Heart right ventricle (tissue), 16 donors: Measurements from ENCODE around the gene KRTAP5-1. TPM values are rescaled to one million over a fixed set of nuclear protein-coding genes. Genes with fewer than 3 reads are reported as not detected.
A peak's percentile ranks its signal among the peaks of the same experiment; 100 is the strongest.
"Not testable (repeated sequence)": the region's sequence is repeated elsewhere in the genome, so short reads cannot be mapped to it uniquely, and the experiment has no call there.

Source experiments
- ATAC-seq, 8 donors: fragments of 200-7000 bp; cut with Tn5 transposase; one replicate each; pipeline ENCODE4 v1.9.1; 2020; ENCODE audit warnings: mild to moderate bottlenecking in 8 of 8, moderate library complexity in 8 of 8, moderate number of reproducible peaks in 1 of 8
- DNase-seq, 2 donors: peaks; one replicate each; pipeline ENCODE4 v3.0.0-alpha.2; 2020
- H3K27ac ChIP-seq, 10 donors: fragments of 200-600 bp; sonication (generic) in 2 of 10; one replicate each; pipeline versions ENCODE4 v1.5.0 to v1.8.0; 2020 to 2022; ENCODE audit warnings: mild to moderate bottlenecking in 3 of 10
- H3K27me3 ChIP-seq, 7 donors: fragments of 200-600 bp; one replicate each; pipeline ENCODE4 v1.8.0; 2021 to 2022; ENCODE audit warnings: mild to moderate bottlenecking in 2 of 7
- H3K36me3 ChIP-seq, 9 donors: fragments of 200-600 bp; sonication (generic) in 1 of 9; one replicate each; pipeline versions ENCODE4 v1.5.0 to v1.8.0; 2020 to 2022; ENCODE audit warnings: mild to moderate bottlenecking in 2 of 9
- H3K4me1 ChIP-seq, 9 donors: fragments of 200-600 bp; sonication (generic) in 1 of 9; one replicate each; pipeline versions ENCODE4 v1.5.0 to v1.8.0; 2020 to 2022; ENCODE audit warnings: mild to moderate bottlenecking in 4 of 9
- H3K4me3 ChIP-seq, 10 donors: fragments of 200-600 bp; sonication (generic) in 2 of 10; one replicate each; pipeline versions ENCODE4 v1.5.0 to v1.8.0; 2020 to 2022; ENCODE audit warnings: mild to moderate bottlenecking in 7 of 10, moderate library complexity in 2 of 10
- H3K9me3 ChIP-seq, 11 donors: fragments of 200-600 bp in 10 of 11; sonication (generic) in 2 of 11; one replicate each; pipeline versions ENCODE4 v1.5.0 to v1.8.0; 2013 to 2022; ENCODE audit warnings: mild to moderate bottlenecking in 2 of 11, control low read depth in 1 of 11, moderate library complexity in 1 of 11
- CTCF ChIP-seq, 9 donors: fragments of 200-600 bp; sonication (generic) in 2 of 9; IDR thresholded peaks; one replicate each; pipeline versions ENCODE4 v1.5.0 to v1.8.0; 2021 to 2022; ENCODE audit warnings: antibody characterized with exemption in 9 of 9, mild to moderate bottlenecking in 5 of 9, moderate library complexity in 1 of 9
- WGBS, 2 donors: extraction: QIAGEN DNeasy Blood & Tissue Kit; methylation state at CpG; one replicate each; pipeline ENCODE4 v1.1.7; 2013; ENCODE audit warnings: inconsistent platforms in 1 of 2; 5-methylcytosine and 5-hydroxymethylcytosine counted together
- intact Hi-C, 10 donors: fragments of 100-400 bp; cut with DNase I; formaldehyde crosslinking; loops; one replicate each; pipeline versions ENCODE4 v1.11.1 to v1.14.2; 2022
- polyA plus RNA-seq, 2 donors: library from polyadenylated mRNA; stranded (reverse); fragments of 200-250 nt; gene quantifications; one replicate each; pipeline ENCODE4 v1.2.3, GENCODE V29; 2013
- total RNA-seq, 10 donors: library from RNA; stranded (reverse); fragmentation: NEBNext Ultra II Directional in 3 of 10; extraction: Animal tissue kit (Norgen Biotek cat#: 25700) in 3 of 10; gene quantifications; one replicate each; pipeline versions ENCODE4 v1.2.1 to v1.2.4, GENCODE V29; 2021 to 2023
- donor health status: Arrhythmogenic right ventricular cardiomyopathy.
- donor health status: ischemic (EF 13 %, LVEDD 7.1; RV severe dilation, severe dysfunction).
- donor health status: healthy with polysubstance abuse.
- donor health status: DM: no; HTN: yes; CAD: no.
- donor health status: DM: no; HTN: no; CAD: no.
- donor health status: ischemic (EF 25% LVEDD 6.9; RV normal size, moderate dysfunction).
- donor health status: ischemic (EF 25% LVEDD 5.7; RV mildly dilated, moderate dysfunction).
- donor health status: healthy.
- donor health status: DM: yes; HTN: yes; CAD: no.
- donor health status: Ischemic cardiomyopathy.
- donor health status: ischemic (EF 35%, LVEDD 5.7; RV mildly dilated, moderate dysfunction).
- donor health status: nonischemic (EF 11% LVEDD 7.7; RV severe dilation, severe dysfunction).
- donor health status: DM: yes; HTN: yes; CAD: no.
- donor health status: PGD.
- donor health status: ischemic (EF 29% LVEDD 5.4; RV normal size, mild dysfunction).
- donor health status: nonischemic (EF 23%, LVEDD 6.1; RV moderate dilation, normal function).

KRTAP5-1 gene
- total and polyA plus RNA-seq, 12 donors = not detected

- no peak for DNase-seq
- TF ChIP-seq CTCF (IDR thresholded peaks at IDR 0.05) = no peak
- no peak overlapping the region for H3K27ac ChIP-seq
- 89 to 90% methylated on average over 10 of the region's 10 CpGs for WGBS, 2 donors
- H3K4me3 ChIP-seq = no peak overlapping the region
- intact Hi-C loops = no loop called here
- no peak for ATAC-seq
- H3K36me3 ChIP-seq = no peaks in the 10 kb centered on the region
- no peaks in the 10 kb centered on the region for H3K9me3 ChIP-seq
- peaks cover 0 to 43% (median 20%) of the 10 kb centered on the region in 7 donors for H3K27me3 ChIP-seq
- H3K4me1 ChIP-seq = no peaks in the 10 kb centered on the region
Observed at GRCh38 chr11:1618231-1618630, 33.1 kb upstream of the KRTAP5-1 start.

DNA sequence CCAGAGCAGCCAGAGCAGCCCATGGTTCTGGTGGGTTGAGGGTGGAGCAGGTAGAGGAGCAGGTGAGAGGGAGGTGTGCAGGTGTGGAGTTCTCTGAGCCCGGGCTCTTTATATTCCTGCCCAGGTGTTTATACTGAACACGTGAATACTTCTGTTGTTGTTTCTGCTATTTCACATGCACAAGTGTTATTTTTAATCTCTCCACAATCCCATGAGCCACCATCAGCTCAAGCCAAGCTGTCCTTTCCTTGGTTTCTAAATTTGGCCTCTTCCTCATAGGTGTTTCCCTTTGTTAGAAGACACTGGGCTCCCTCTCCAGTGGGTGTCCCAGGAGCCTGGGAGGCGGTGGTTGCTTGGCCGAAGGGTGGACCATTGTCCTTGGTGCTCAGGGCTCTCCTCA lies 23.3 kb upstream of the KRTAP5-1 start, which contains the start of gene KRTAP5-3:
Gene KRTAP5-3, minus strand, starts transcription at position 101 of the 400 bp plus-strand sequence. Its CDS starts 78 bp downstream, at position 23.
- Histone ChIP-seq H3K4me1 (peaks cover 0 to 12% (median 6%) of the 10 kb centered on the region in 9 donors), H3K4me3 (no peak within 1 kb of the TSS), H3K9me3 (no peaks in the 10 kb centered on the region), H3K27me3 (peaks cover 0 to 40% (median 10%) of the 10 kb centered on the region in 7 donors), H3K36me3 (no peaks in the 10 kb centered on the region), H3K27ac (no peak within 1 kb of the TSS)
- ATAC-seq = peak in 3 of 8 donors; percentile 31 to 37 (median 37)
- intact Hi-C loops = loop anchor here in 1 of 10 donors (5.0 kb wide), 1 partner anchor 854 kb away; no protein-coding TSS in a partner anchor
- TF ChIP-seq CTCF (IDR thresholded peaks at IDR 0.05) = no peak
- DNase-seq = no peak
- whole genome bisulfite sequencing, 2 donors = 62 to 63% methylated on average over 4 of the region's 4 CpGs

DNA sequence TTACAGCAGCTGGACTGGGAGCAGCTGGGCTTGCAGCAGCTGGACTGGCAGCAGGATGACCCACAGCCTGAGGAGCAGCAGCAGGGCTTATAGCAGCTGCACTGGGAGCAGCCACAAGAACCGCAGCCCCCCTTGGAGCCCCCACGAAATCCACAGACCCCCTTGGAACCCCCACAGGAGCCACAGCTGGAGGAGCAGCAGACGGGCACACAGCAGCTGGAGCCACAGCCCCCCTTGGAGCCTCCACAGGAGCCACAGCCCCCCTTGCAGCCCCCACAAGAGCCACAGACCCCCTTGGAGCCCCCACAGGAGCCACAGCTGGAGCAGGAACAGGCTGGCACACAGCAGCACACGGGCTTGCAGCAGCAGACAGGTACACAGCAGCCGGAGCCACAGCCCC lies 22.8 kb upstream of the KRTAP5-1 start:
- H3K27ac ChIP-seq, H3K36me3 ChIP-seq, ATAC-seq, H3K4me3 ChIP-seq, DNase-seq, H3K9me3 ChIP-seq: not testable (repeated sequence)
- 53 to 54% methylated on average over 5 of the region's 5 CpGs for WGBS, 2 donors
- Histone ChIP-seq H3K4me1 (peaks cover 0 to 12% (median 6%) of the 10 kb centered on the region in 9 donors), H3K27me3 (peaks cover 0 to 44% (median 10%) of the 10 kb centered on the region in 7 donors)
- intact Hi-C loops = loop anchor here in 1 of 10 donors (5.0 kb wide), 1 partner anchor 854 kb away; no protein-coding TSS in a partner anchor

GRCh38 chr11:1607156-1607845 lies 22.2 kb upstream of the KRTAP5-1 start:
- H3K36me3 ChIP-seq, H3K4me3 ChIP-seq, DNase-seq, H3K27ac ChIP-seq, H3K9me3 ChIP-seq, ATAC-seq: not testable (repeated sequence)
- 41 to 48% methylated on average over 18 of the region's 18 CpGs for WGBS, 2 donors
- H3K27me3 ChIP-seq = peaks cover 0 to 50% (median 10%) of the 10 kb centered on the region in 7 donors
- H3K4me1 ChIP-seq = peaks cover 0 to 12% (median 6%) of the 10 kb centered on the region in 9 donors
- intact Hi-C loops = loop anchor here in 1 of 10 donors (5.0 kb wide), 1 partner anchor 855 kb away; no protein-coding TSS in a partner anchor

GRCh38 chr11:1605923-1606322 lies 20.8 kb upstream of the KRTAP5-1 start:
- intact Hi-C loops = loop anchor here in 1 of 10 donors (5.0 kb wide), 1 partner anchor 856 kb away; no protein-coding TSS in a partner anchor
- not testable (repeated sequence) for ATAC-seq, H3K27ac ChIP-seq, H3K9me3 ChIP-seq, H3K36me3 ChIP-seq, DNase-seq, H3K4me3 ChIP-seq
- WGBS, 2 donors = 89 to 93% methylated on average over 13 of the region's 13 CpGs
- peaks cover 0 to 56% (median 10%) of the 10 kb centered on the region in 7 donors for H3K27me3 ChIP-seq
- H3K4me1 ChIP-seq = peaks cover 0 to 12% (median 6%) of the 10 kb centered on the region in 9 donors
